Choroid plexus epithelial cell (primary cell): ENCODE results near the gene CENPX.
A peak's percentile ranks its signal among the peaks of the same experiment; 100 is the strongest.

Source experiments
- DNase-seq: peaks from one replicate; pipeline ENCODE4 v3.0.0-alpha.2; 2010; ENCODE audit warnings: low read depth
- H3K4me3 ChIP-seq: 2 replicates; pipeline ENCODE4 v1.5.1; 2011; ENCODE audit warnings: low read depth, mild to moderate bottlenecking, control low read depth, low read length, moderate library complexity
- TF ChIP-seq, protein P1 (sequence below): conservative IDR thresholded peaks from 2 replicates; pipeline ENCODE4 v1.5.1; 2011; ENCODE audit warnings: low read depth, mild to moderate bottlenecking, control low read depth, inconsistent platforms, low read length, moderate library complexity

CENPX gene

DNA sequence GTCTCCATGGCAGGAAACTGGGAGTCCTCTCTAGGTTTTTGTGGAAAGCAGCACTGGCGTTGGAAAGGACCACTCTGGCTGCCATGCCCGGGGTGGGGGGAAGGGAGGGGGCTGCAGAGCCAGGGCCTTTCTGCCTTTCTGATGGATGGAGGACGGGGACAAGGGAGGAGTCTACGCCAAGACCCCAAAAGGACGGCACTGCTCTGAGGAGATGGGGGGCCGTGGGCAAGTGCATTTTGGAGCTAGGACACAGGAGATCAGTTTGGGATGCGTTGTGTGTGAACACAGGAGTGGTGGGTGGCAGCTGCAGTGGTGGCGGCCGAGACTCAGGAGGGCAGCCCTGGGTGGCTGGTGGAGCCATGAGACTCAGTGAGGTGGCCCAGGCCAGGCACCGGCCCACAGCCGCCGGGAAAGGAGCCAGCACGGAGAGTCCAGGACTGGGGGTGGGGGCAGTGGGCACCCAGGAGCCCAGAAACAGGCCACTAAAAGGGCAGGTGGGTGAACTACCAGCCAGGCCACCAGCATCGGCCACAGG, 2.0 kb downstream of the CENPX start:
- H3K4me3 ChIP-seq: no peak overlapping the region

DNA sequence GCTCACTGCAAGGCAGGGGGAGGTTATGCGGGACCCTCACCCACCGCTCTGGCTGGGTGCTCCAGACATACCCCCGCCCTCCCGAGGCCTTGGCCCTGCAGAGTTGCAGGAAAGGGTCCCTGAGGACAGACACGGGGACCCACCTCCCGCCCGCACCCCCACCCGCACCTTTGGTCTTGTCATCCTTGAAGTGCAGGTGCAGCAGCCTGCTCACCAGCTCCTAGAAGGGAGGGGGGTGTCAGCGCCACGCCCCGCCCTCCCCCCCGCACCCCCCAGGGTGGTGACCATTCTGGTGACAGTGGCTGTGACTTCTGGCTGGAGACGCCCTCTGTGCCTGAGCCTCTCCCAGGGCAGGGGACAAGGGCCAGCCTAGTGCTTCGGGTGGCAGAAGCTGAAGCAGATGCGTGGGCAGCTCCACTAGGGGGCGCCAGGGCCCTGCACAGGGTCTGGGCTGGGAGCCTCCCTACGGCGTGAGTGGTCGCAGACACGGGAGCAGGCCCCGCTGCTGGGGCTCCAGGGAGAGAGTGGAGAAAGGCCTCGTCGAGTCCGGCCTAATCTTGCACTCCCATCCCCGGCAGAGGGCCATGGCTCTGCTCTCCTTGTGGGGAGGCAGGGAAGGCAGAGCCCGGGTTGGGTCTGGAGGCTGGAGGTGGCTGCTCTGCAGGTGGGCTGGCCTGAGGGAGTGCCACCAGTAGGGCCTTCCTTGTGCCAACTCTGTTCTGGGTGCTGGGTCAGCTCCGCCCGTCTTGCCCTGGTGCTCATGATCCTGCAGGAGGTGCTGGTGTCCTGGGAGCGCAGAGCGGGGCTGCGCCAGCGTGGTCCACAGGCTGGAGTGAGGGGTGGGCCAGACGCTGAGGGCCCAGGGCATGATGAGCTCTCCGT, 2.7 kb downstream of the CENPX start:
- no peak overlapping the region for H3K4me3 ChIP-seq
- DNase-seq: no peak
- TF ChIP-seq, protein P1, sequence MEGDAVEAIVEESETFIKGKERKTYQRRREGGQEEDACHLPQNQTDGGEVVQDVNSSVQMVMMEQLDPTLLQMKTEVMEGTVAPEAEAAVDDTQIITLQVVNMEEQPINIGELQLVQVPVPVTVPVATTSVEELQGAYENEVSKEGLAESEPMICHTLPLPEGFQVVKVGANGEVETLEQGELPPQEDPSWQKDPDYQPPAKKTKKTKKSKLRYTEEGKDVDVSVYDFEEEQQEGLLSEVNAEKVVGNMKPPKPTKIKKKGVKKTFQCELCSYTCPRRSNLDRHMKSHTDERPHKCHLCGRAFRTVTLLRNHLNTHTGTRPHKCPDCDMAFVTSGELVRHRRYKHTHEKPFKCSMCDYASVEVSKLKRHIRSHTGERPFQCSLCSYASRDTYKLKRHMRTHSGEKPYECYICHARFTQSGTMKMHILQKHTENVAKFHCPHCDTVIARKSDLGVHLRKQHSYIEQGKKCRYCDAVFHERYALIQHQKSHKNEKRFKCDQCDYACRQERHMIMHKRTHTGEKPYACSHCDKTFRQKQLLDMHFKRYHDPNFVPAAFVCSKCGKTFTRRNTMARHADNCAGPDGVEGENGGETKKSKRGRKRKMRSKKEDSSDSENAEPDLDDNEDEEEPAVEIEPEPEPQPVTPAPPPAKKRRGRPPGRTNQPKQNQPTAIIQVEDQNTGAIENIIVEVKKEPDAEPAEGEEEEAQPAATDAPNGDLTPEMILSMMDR: peak; percentile 78

More for the DNA sequence above, 2.0 kb downstream of the CENPX start:
- DNase-seq: no peak
- TF ChIP-seq, protein P1: no peak

DNA sequence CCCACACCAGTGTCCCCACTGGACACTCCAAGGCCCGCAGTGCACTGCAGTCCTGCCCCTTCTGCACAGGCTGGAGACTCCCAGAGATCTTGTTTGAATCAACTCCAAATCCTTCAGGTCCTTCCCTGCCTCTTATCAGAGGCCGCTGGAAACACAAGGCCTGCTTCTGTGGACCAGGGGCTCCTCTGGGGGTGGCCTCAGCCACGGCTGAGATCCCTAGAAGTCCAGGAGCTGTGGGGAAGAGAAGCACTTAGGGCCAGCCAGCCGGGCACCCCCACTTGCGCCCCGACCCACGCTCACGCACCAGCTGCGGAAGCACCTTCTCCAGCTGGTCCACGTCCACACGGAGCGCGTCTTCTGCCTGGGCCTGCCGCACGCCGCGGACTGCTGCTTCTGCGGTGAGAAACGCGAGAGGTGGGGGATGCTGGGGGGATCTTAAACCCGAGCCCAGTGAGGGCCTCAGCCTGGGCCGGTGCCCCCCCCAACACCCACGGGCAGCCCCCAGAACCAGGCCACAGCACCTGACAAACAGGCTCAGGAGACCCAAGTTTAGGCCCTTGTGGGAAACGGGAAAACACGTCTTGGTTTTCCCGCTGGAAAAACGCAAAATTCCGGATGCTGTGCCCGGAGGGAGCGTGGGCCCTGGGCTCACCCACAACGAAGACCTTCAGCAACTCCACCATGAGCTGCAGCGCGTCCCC, 3.5 kb downstream of the CENPX start:
- TF ChIP-seq, protein P1: no peak
- DNase-seq: no peak
- H3K4me3 ChIP-seq: no peak overlapping the region

DNA sequence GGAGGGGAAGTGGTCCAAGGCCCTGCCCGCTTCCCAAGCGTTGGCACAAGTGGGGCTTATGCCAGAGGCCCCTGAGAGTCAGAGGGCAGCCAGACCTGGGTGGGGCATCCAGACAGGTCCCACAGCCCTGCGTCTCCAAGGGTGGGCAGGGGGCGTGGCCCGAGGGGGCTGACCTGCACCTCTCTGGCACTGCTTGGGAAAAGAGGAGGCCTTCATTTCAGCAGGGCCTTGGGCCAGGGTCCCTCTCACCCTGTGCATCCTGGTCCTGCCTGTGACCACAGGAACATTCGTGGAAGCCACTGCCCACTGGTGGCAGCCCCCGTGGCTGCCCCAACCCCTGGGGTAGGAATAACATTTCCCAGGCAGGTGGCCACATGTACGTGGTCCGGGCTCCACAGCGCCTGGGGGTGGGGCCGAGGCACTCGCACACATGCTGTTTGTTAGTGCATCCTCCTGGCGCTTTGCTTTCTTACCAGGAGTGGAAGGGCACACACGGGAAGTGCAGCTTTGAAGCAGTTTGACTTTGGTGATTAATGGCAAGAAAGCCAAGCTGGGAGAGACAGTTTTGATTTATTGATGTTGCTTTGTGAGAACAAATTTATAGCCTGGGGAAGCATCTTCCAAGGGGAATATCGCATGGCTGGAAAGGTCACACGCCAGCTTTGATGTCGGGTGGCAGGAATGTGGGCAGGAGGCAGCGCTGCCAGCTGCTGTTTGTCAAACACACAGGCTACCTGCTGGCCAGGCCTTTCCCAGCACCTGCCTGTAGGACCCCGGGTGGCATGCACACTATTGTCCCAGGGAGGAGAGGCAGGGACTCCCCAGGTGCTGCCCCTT, 4.3 kb downstream of the CENPX start:
- no peak for DNase-seq
- H3K4me3 ChIP-seq: no peak overlapping the region
- TF ChIP-seq, protein P1: no peak

DNA sequence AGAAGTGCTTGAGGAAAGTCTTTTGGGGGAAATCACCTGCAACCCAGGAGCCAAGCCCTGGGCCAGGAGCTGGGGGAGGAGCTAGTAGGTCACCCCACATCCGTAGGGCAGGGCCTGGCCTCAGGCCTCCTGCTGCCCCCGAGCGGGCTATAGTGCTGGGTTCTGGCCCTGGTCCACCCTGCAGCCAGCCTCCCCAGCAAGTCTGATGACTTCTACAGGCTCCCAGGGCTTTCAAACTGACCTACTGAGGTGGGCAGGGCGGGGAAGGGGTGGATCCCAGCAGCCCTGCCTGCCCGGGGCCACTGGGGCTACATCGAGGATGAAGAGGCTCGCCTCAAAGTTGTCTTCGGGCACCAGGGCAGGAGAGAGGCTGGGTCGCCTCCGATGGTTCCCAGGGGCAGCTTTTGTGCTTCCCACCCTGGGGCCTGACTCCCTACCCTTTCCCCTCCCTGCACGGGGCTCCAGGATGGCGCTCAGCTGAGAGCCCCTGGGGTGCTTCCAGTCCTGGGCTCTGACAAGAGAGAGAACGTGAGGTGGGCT, 5.0 kb downstream of the CENPX start:
- DNase-seq: no peak
- TF ChIP-seq, protein P1: no peak
- H3K4me3 ChIP-seq: no peak overlapping the region

DNA sequence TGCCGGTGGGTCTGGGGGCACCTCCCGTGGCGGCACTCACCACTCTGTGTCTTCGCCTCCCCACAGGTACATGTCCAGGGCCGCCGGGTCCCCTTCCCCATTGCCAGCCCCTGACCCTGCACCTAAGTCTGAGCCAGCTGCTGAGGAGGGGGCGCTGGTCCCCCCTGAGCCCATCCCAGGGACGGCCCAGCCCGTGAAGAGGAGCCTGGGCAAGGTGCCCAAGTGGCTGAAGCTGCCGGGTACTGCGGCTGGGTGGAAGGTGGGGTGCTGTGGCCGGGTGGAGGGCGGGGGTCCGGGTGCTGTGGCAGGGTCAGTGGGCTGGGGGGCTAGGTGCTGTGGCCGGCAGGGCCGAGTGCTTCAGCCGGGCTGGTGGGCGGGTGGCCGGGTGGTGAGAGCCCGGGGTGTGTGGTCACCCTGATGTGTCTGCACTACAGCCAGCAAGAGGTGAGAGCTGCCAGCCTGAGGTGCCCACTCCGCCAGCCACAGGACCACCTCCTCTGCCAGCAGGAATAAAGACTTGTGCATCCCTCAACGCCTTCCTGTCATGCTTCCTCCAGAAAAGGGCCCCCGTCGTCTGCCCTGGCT, 5.7 kb downstream of the CENPX start:
- DNase-seq: no peak
- H3K4me3 ChIP-seq: no peak overlapping the region
- TF ChIP-seq, protein P1: no peak
